HG03045 (cell line): ENCODE results near the gene ACTR1A.
"Not testable (repeated sequence)": the region's sequence is repeated elsewhere in the genome, so short reads cannot be mapped to it uniquely, and the experiment has no call there.

Source experiments
- ATAC-seq: cut with Tn5 transposase; IDR thresholded peaks from one replicate; pipeline ENCODE4 v1.9.1; 2021; ENCODE audit warnings: mild to moderate bottlenecking, moderate library complexity; ENCODE audit not compliant: unreplicated experiment

ACTR1A gene

GRCh38 chr10:102502337-102503151 lies at the start of gene ACTR1A:
Gene ACTR1A (minus strand): TSS chr10:102502712. CDS start chr10:102502647, 65 bp downstream.
- peak; percentile 42 for ATAC-seq

GRCh38 chr10:102550636-102551210 lies 48.2 kb upstream of the ACTR1A start:
- ATAC-seq: no peak

GRCh38 chr10:102549549-102549948 lies 47.0 kb upstream of the ACTR1A start:
- no peak for ATAC-seq

DNA sequence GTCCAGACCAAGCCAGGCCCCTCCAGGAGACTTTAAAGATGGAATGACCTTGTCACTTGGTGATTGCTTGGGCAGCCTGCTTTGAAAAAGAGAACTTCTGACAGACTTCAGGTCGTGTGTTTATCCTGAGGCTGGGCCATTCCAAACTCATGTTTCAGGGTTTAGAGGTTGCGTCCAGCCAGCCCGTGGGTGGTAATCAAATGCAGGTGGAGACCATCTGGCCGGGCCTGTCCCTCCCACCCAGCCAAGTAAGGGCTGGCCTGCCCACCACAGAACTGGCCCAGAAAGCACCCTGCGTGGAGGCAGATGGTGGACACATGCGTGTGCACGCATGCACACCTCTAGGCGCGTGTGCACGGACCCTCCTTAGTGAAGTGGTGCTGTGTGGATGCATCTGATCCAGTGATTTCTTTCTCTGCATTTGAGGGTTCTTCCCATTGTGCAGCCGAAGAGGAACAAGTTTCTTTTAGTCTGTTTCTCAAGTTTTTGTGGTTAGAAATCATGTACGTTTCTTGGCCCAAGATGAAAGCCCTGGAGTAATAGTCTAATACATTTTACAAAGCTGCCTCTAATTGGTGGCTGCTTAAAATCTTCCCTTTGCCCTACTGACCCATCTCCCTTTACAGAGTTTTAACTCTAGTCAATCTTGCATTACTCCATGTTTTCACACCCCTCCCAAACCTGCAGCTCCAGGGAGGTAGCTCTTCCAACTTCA lies 44.3 kb upstream of the ACTR1A start:
- no peak for ATAC-seq

DNA sequence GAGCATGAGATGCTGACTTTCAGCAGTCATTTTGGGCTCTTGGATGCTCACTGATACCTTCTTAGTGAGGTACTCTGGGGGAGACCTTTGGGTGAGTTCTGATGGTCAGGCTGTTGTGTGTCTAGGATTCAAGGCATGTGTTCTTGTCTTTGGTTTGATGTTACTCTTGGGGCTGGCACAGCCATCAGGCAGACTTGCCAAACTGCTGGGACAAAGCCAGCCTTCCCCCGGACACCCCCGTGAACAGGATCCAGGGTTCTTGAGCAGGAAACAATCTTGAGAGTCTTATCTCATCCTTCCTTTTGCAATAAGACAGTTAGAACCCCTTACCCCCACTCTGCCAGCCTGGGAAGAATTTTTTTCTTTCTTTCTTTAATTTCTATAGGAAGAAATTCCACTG lies 43.5 kb upstream of the ACTR1A start:
- no peak for ATAC-seq

DNA sequence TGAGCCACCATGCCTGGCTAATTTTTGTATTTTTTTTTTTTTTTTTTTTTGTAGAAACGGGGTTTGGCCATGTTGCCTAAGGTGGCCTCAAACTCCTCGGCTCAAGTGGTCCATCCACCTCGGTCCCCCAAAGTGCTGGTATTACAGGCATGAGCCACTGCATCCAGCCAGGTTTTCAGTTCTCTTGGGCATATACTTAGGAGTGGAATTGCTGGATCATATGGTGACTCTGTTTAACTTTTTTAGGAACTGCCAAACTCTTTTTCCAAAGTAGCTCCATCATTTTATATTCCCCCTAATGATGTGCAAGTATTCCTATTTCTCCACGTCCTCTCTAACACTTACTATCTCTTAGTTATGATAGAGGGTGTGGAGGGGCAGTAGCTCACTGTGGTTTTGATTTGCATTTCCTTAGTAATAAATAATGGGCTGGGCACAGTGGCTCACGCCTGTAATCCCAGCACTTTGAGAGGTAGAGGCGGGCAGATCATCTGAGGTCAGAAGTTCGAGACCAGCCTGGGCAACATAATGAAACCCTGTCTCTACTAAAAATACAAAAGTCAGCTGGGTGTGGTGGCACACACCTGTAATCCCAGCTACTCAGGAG lies 42.9 kb upstream of the ACTR1A start:
- ATAC-seq: no peak

GRCh38 chr10:102542800-102543418 lies 40.4 kb upstream of the ACTR1A start:
- no peak for ATAC-seq

DNA sequence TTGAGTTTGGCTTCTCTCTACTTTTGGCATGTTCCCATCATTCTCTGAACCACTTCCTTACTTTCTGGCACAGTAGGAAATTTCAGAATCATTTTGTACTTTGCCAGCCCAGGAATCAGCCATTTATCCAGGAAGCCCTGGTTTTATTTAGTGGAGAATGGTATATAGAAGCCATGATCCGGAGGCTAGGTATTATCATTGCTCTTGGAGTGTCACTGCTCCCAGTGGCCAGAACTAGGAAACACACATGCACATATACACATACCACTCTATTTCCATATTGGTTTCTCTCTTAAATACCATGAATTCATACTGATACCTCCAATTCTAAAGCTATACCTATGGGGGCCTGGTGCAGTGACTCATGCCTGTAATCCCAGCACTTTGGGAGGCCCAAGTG lies 37.5 kb upstream of the ACTR1A start:
- ATAC-seq: no peak

DNA sequence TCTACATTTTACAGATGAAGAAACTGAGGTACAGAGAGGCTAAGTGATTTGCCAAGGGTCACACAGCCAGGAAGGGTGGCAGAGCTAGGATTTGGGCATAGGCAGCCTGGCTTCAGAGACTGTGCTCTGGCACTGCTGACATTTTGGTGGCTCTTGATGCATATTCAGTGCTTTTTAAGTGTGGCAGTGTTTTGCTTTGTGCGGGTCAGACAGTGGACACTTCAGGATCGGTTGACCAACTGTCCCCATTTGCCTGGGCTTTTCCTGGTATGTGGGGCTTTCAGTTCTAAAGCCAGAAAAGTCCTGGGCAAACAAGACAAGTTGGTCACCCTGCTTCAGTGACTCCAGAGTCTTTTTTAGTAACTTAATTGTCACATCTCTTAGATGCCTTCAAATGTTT lies 36.3 kb upstream of the ACTR1A start:
- ATAC-seq: no peak

DNA sequence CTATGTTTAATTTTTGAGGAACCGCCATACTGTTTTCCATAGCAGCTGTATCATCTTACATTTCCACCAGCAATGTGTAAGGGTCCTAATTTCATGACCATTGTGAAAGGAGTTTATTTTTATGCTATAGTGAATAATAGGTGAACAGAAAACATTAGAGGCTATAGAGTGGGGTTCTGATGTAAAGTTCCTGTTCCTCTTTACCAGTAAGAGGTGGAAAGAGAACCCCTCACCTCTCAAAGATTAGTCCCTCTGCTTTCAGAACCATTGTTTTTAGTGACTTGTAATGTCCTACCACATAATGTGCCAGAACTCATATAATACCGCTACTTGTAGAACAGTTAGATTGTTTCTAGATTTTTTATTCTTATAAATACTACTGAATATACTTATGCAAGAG lies 35.4 kb upstream of the ACTR1A start:
- no peak for ATAC-seq

GRCh38 chr10:102537367-102537766 lies 34.9 kb upstream of the ACTR1A start:
- no peak for ATAC-seq

DNA sequence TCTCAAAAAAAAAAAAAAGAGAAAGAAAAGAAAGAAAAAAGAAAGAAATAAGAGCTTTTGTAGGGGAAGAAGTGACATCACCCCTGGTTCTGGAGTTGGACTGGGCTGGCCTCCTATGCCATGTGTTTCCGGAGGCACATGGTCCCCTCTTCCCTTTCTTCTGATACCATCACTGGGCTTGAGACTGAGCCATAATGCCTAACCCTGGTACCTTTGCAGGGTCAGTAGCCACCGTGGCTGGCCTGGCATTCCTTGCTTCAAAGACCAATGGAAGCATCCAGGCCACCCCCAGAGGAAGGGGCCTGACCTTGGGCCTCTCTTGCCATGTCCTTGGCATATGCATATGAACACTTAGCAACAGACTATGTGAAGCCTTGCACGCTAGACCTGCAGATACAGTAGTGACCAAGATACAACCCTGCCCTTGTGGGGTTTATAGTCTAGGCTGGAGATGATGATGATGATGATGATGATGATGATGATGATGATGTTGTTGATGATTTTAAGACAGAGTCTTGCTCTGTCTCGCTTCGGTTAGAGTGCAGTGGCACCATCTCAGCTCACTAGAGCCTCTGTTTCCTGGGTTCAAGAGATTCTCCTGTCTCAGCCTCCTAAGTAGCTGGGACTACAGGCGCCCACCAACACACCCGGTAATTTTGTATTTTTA lies 33.1 kb upstream of the ACTR1A start:
- ATAC-seq: no peak

GRCh38 chr10:102534966-102535365 lies 32.5 kb upstream of the ACTR1A start:
- ATAC-seq: not testable (repeated sequence)

- ATAC-seq: no peak
Observed at GRCh38 chr10:102534333-102534732, 31.8 kb upstream of the ACTR1A start.

DNA sequence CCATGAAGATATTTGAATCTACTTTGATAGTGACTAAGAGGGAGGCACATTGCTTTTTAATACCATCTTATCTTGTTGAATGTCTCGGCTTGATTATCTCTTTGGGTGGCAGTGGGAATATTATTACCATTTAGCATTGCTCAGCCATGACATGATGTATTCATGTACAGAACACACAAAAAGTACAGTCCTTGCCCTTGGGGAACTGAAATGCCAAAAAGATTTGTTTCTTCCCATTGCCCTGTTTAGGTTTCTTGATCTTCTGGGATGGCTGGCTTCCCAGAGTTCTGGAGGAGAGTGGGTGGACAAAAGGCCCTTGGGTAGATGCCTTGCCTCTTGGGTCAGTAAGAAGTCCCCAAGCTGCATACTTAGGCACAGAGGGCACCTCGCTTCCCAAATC lies 25.0 kb upstream of the ACTR1A start:
- ATAC-seq: no peak

GRCh38 chr10:102524746-102525145 lies 22.2 kb upstream of the ACTR1A start:
- ATAC-seq: no peak

DNA sequence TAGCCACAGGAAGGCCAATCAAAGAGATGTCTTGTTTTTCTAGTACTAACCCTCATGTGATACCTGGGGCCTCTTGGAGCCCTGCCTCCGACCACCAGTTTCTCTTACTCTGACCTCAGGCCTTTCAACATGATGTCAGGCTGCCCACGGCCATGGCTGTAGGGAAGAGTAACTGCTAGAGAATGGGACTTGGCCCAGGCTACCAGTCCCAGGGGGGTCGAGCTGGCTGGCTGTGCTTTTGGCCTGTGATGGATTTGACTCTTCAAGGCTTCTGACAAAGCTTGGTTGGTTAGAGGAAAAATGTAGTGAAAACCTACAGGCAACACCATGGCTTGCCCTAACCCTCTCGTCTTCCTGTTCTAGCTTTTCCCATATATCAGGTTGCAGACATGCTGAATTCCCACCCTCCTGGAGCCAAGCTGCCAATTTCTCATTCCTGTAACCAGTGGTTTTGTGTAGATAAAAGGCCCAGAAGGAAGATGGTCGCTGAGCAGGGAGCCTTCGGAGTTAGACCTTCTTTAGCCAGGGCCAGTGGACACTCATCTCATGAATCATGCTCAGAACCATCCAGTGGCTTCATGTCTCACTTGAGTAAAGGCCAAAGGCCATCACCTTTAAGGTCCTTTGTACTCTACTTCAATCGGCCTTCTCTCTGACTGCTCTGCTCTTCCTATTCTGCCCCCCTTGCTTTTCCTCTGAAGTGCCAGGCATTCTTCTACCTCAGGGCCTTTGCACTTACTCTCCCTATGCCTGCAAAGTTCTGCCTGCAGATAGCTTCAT lies 20.9 kb upstream of the ACTR1A start:
- ATAC-seq: no peak

DNA sequence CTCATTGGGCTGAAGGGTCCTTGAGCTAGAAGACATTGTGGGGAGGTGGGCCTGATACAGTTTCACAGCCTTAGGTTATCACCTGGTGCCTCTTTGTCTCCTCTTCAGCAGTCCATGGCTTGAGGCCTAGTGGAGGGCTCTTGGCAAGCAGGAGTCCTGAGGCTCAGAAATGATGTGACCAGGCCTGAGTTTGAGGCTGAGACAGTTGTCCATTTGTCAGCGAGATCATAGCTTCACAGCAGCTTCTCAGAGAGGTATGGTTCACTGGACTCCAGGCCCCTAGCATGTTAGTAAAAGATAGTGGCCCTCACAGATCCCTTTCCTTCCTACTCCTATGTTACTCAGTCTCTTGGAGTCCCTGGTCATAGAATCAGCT lies 20.4 kb upstream of the ACTR1A start:
- no peak for ATAC-seq

DNA sequence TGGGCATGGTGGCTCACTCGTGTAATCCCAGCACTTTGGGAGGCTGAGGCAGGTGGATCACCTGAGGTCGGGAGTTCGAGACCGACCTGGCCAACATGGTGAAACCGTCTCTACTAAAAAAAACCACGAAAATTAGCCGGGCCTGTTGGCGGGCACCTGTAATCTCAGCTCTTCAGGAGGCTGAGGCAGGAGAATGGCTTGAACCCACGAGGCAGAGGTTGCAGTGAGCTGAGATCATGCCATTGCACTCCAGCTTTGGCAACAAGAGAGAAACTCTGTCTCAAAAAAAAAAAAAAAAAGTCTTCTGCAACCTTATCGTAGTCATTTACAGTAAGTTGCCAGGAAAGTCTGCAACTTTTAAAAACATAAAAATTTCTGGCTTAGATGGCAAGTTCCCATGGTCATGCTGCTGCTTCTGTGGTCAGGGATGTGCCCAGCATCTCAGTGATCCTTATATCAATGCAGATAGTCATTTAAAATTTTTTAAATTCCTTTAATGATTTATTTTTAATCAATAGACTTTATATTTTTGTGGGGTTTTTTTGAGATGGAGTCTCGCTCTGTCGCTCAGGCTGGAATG lies 16.8 kb upstream of the ACTR1A start:
- ATAC-seq: no peak

- no peak for ATAC-seq
Observed at GRCh38 chr10:102517553-102517952, 15.0 kb upstream of the ACTR1A start.
